Caco-2 (cell line): ENCODE data around the gene ILF3. TPM values are rescaled to one million over a fixed set of nuclear protein-coding genes. Genes with fewer than 3 reads are reported as not detected.

Experiments used
- BruUV-seq: library from RNA; stranded (reverse); fragments of 400-500 nt; replicated peaks from 2 replicates; lab custom pipeline; 2021; lab: Mats Ljungman, UMichigan
- CTCF ChIA-PET: fragments of 300-600 bp; sonication (Branson Sonifier 250); formaldehyde crosslinking; loops from one replicate; lab custom pipeline; 2022; ENCODE audit warnings: antibody characterized with exemption; lab: Charles Lee
- POLR2A ChIA-PET: fragments of 300-600 bp; sonication (Branson Sonifier 250); formaldehyde crosslinking; loops from one replicate; lab custom pipeline; 2022; ENCODE audit warnings: antibody characterized with exemption; lab: Charles Lee
- DNase-seq, 2 experiments: peaks; one replicate each; pipeline versions ENCODE4 v3.0.0 to v3.0.0-alpha.2; 2020 to 2022
- H3K27me3 ChIP-seq: replicated peaks from 2 replicates; pipeline ENCODE4 v1.6.0; 2011; ENCODE audit warnings: low read length; ENCODE audit not compliant: control insufficient read depth, insufficient read depth
- H3K36me3 ChIP-seq: 2 replicates; pipeline ENCODE4 v1.5.1; 2011; ENCODE audit warnings: low read length; ENCODE audit not compliant: control insufficient read depth, insufficient read depth
- H3K4me1 ChIP-seq: fragments of 250-450 bp; sonication (Bioruptor Pico); 2 replicates; pipeline ENCODE4 v1.5.1; 2020; ENCODE audit warnings: mild to moderate bottlenecking
- H3K4me3 ChIP-seq: 2 replicates; pipeline ENCODE4 v1.5.1; 2011; ENCODE audit warnings: low read depth, mild to moderate bottlenecking, control low read depth, low read length
- H3K9me3 ChIP-seq: fragments of 250-450 bp; sonication (Bioruptor Pico); 2 replicates; pipeline ENCODE4 v1.5.1; 2020; ENCODE audit warnings: mild to moderate bottlenecking, moderate library complexity
- H3K27ac Mint-ChIP-seq: one replicate; pipeline ENCODE4 v1.8.0; 2022; ENCODE audit warnings: mixed read lengths; ENCODE audit not compliant: unreplicated experiment
- H3K27me3 Mint-ChIP-seq: one replicate; pipeline ENCODE4 v1.8.0; 2022; ENCODE audit warnings: mixed read lengths; ENCODE audit not compliant: insufficient read depth, unreplicated experiment
- H3K36me3 Mint-ChIP-seq: one replicate; pipeline ENCODE4 v1.8.0; 2022; ENCODE audit warnings: mild to moderate bottlenecking, mixed read lengths; ENCODE audit not compliant: insufficient read depth, unreplicated experiment
- H3K4me1 Mint-ChIP-seq: one replicate; pipeline ENCODE4 v1.8.0; 2022; ENCODE audit warnings: low read depth, mixed read lengths; ENCODE audit not compliant: unreplicated experiment
- H3K4me3 Mint-ChIP-seq: one replicate; pipeline ENCODE4 v1.8.0; 2022; ENCODE audit warnings: mild to moderate bottlenecking, moderate library complexity, mixed read lengths; ENCODE audit not compliant: unreplicated experiment
- H3K9me3 Mint-ChIP-seq: one replicate; pipeline ENCODE4 v1.8.0; 2022; ENCODE audit warnings: mixed read lengths; ENCODE audit not compliant: unreplicated experiment
- intact Hi-C: fragments of 100-400 bp; cut with micrococcal nuclease; formaldehyde crosslinking; loops from one replicate; pipeline ENCODE4 v1.10.0; 2022; ENCODE audit not compliant: unreplicated experiment
- total RNA-seq: library from RNA; stranded (reverse); gene quantifications from 2 replicates; pipeline ENCODE4 v1.2.3, GENCODE V29; 2022
- TF ChIP-seq, protein P1 (sequence below), 2 experiments: fragments of 200-600 bp in 1 of 2; IDR thresholded peaks; 1 replicate in 1 of 2; 2 replicates in 1 of 2; pipeline versions ENCODE4 v1.5.1 to v1.8.0; 2011 to 2022; ENCODE audit warnings: antibody characterized with exemption in 1 of 2, control low read depth in 1 of 2, inconsistent platforms in 1 of 2, low read depth in 1 of 2, low read length in 1 of 2, mild to moderate bottlenecking in 1 of 2, moderate library complexity in 1 of 2; ENCODE audit not compliant: insufficient read depth in 1 of 2, severe bottlenecking in 1 of 2, unreplicated experiment in 1 of 2

The ILF3 gene
- total RNA-seq, 1 experiment from 2014 or later = 399 TPM

DNA sequence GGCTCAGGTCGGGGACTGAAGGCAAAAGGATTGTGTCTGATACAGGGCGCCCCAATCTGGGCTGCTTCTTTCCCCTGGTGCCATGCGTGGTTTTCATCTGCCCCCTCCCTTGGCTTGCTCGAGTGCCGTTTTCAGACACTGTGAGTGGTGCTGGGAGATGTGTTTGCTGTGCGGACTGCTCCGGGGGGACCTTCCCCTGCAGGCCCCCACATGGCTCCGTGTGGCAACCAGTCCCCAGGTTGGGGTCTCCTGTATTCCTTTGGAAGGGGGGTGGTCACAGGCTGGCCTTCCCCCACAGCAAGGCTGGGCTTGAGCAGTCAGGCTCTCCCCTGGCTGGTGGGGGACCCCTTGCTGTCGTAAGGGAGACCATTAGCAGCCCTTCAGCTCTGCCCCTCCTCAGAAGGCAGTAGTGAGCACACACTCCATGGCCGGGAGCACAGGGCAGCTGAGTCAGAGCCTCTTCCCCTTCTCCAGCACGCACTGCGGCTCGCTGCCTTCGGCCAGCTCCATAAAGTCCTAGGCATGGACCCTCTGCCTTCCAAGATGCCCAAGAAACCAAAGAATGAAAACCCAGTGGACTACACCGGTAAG is 26.5 kb downstream of the ILF3 start:
- no peak for DNase-seq
- ChIA-PET CTCF (no interaction called here), POLR2A (no interaction called here)
- intact Hi-C loops = no loop called here
- BruUV-seq = no TSS peak
- Mint-ChIP-seq H3K27ac (no peak overlapping the region), H3K4me1 (no peaks in the 10 kb centered on the region), H3K36me3 (peaks cover 98% of the 10 kb centered on the region), H3K9me3 (no peaks in the 10 kb centered on the region), H3K27me3 (no peaks in the 10 kb centered on the region), H3K4me3 (no peak overlapping the region)
- no peaks in the 10 kb centered on the region for H3K9me3 ChIP-seq
- TF ChIP-seq, protein P1, sequence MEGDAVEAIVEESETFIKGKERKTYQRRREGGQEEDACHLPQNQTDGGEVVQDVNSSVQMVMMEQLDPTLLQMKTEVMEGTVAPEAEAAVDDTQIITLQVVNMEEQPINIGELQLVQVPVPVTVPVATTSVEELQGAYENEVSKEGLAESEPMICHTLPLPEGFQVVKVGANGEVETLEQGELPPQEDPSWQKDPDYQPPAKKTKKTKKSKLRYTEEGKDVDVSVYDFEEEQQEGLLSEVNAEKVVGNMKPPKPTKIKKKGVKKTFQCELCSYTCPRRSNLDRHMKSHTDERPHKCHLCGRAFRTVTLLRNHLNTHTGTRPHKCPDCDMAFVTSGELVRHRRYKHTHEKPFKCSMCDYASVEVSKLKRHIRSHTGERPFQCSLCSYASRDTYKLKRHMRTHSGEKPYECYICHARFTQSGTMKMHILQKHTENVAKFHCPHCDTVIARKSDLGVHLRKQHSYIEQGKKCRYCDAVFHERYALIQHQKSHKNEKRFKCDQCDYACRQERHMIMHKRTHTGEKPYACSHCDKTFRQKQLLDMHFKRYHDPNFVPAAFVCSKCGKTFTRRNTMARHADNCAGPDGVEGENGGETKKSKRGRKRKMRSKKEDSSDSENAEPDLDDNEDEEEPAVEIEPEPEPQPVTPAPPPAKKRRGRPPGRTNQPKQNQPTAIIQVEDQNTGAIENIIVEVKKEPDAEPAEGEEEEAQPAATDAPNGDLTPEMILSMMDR (IDR thresholded peaks at IDR 0.05; ENCODE audit: insufficient read depth in 1 of 2, low read depth in 1 of 2, low read length in 1 of 2, severe bottlenecking in 1 of 2, unreplicated experiment in 1 of 2) = no peak
- H3K27me3 ChIP-seq = no peaks in the 10 kb centered on the region
- no peak overlapping the region for H3K4me3 ChIP-seq
- H3K4me1 ChIP-seq = no peaks in the 10 kb centered on the region
- H3K36me3 ChIP-seq = peaks cover 16% of the 10 kb centered on the region

DNA sequence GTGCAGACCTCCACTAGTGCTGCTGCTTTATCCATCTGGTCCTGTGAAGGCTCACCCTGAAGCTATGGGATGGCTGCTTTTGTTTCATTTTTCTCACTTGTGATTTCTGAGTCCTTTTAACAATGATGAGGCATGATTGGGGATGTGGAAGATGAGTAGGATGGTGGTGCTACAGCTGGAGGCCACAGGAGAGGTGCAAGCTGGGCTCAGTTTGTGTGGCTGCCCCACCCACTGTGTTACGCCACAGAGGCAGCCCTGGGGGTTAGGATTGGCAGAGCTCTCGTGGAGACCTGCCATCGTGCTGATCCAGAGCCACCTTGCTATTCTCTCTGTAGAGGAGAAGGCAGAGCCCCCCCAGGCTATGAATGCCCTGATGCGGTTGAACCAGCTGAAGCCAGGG is 27.5 kb downstream of the ILF3 start:
- H3K4me3 Mint-ChIP-seq = no peak overlapping the region
- POLR2A ChIA-PET = no interaction called here
- TF ChIP-seq, protein P1 (IDR thresholded peaks at IDR 0.05; ENCODE audit: insufficient read depth in 1 of 2, low read depth in 1 of 2, low read length in 1 of 2, severe bottlenecking in 1 of 2, unreplicated experiment in 1 of 2) = no peak
- H3K4me1 ChIP-seq = no peaks in the 10 kb centered on the region
- intact Hi-C loops = no loop called here
- no peak overlapping the region for H3K27ac Mint-ChIP-seq
- BruUV-seq = no TSS peak
- no peaks in the 10 kb centered on the region for H3K9me3 Mint-ChIP-seq
- no peak for DNase-seq
- peaks cover 17% of the 10 kb centered on the region for H3K36me3 ChIP-seq
- H3K27me3 Mint-ChIP-seq = no peaks in the 10 kb centered on the region
- H3K36me3 Mint-ChIP-seq = peaks cover 95% of the 10 kb centered on the region
- H3K9me3 ChIP-seq = no peaks in the 10 kb centered on the region
- H3K27me3 ChIP-seq = no peaks in the 10 kb centered on the region
- no peak overlapping the region for H3K4me3 ChIP-seq
- no peaks in the 10 kb centered on the region for H3K4me1 Mint-ChIP-seq
- CTCF ChIA-PET = no interaction called here

DNA sequence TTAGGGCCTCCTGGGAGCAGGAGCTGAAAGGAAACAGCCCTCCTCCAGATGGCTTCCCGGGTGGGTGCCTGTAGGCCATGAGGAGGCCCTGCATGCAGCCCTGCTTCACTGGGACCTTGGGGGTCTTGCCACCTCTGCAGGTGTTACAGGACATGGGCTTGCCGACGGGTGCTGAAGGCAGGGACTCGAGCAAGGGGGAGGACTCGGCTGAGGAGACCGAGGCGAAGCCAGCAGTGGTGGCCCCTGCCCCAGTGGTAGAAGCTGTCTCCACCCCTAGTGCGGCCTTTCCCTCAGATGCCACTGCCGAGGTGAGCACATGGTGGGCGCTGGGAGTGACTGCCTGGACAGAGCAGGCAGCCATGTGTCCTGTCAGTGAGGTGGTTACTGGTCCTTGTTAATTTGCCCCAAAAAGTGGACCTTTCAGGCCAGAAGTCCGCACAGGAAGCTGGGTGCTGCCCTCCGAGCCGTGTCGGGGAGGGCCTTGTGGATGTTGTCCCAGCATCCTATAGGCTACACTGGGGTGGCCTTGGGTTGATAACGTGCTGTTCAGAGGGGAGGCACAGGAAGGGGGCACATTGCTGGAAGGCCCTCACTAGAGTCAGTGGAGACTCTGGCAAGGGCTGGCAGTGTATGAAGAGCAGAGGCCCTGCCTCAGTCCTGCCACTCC is 28.4 kb downstream of the ILF3 start:
- Histone ChIP-seq H3K4me1 (no peaks in the 10 kb centered on the region), H3K4me3 (no peak overlapping the region), H3K9me3 (no peaks in the 10 kb centered on the region), H3K36me3 (peaks cover 17% of the 10 kb centered on the region), H3K27me3 (no peaks in the 10 kb centered on the region)
- no TSS peak for BruUV-seq
- H3K4me3 Mint-ChIP-seq = no peak overlapping the region
- DNase-seq = no peak
- POLR2A ChIA-PET = no interaction called here
- CTCF ChIA-PET = no interaction called here
- H3K36me3 Mint-ChIP-seq = peaks cover 95% of the 10 kb centered on the region
- no peak overlapping the region for H3K27ac Mint-ChIP-seq
- H3K4me1 Mint-ChIP-seq = no peaks in the 10 kb centered on the region
- TF ChIP-seq, protein P1 (IDR thresholded peaks at IDR 0.05; ENCODE audit: insufficient read depth in 1 of 2, low read depth in 1 of 2, low read length in 1 of 2, severe bottlenecking in 1 of 2, unreplicated experiment in 1 of 2) = no peak
- intact Hi-C loops = no loop called here
- H3K27me3 Mint-ChIP-seq = no peaks in the 10 kb centered on the region
- no peaks in the 10 kb centered on the region for H3K9me3 Mint-ChIP-seq
